Right atrium auricular region (tissue), 2 donors: Measurements from ENCODE around the gene ACTL8. TPM values are rescaled to one million over a fixed set of nuclear protein-coding genes. Genes with fewer than 3 reads are reported as not detected.

ENCODE experiments used
- DNase-seq: peaks from one replicate; pipeline ENCODE4 v3.0.0-alpha.2; 2019; ENCODE audit warnings: low spot score
- H3K27ac ChIP-seq, 2 donors: fragments of 200-600 bp; sonication (generic); 1 replicate in 1 of 2; 2 replicates in 1 of 2; pipeline ENCODE4 v1.5.1; 2016 to 2019
- H3K27me3 ChIP-seq, 2 donors: fragments of 200-600 bp; sonication (generic); one replicate each; pipeline versions ENCODE4 v1.5.1 to v1.6.0; 2017 to 2019
- H3K36me3 ChIP-seq: fragments of 200-600 bp; sonication (generic); one replicate; pipeline ENCODE4 v1.5.1; 2016
- H3K4me1 ChIP-seq, 2 donors: fragments of 200-600 bp; sonication (generic); one replicate each; pipeline versions ENCODE4 v1.5.1 to v1.6.0; 2017 to 2019
- H3K4me3 ChIP-seq, 2 donors: fragments of 200-600 bp; sonication (generic); 1 replicate in 1 of 2; 2 replicates in 1 of 2; pipeline ENCODE4 v1.5.1; 2017 to 2019; ENCODE audit warnings: mild to moderate bottlenecking in 1 of 2, moderate library complexity in 1 of 2
- H3K9me3 ChIP-seq, 2 donors: fragments of 200-600 bp; sonication (generic); one replicate each; pipeline ENCODE4 v1.5.1; 2019
- CTCF ChIP-seq, 2 donors: fragments of 200-600 bp; sonication (generic); IDR thresholded peaks; one replicate each; pipeline ENCODE4 v1.5.1; 2019; ENCODE audit warnings: antibody characterized with exemption in 2 of 2
- total RNA-seq, 2 donors: library from RNA; depleted of rRNA; stranded (reverse); fragments of >200 nt; gene quantifications; one replicate each; pipeline ENCODE4 v1.1.0, GENCODE V29; 2016

The ACTL8 gene
- total RNA-seq, 2 donors from 2014 or later = not detected

GRCh38 chr1:17772615-17773212, 17.6 kb downstream of the ACTL8 start:
- H3K36me3 ChIP-seq = no peaks in the 10 kb centered on the region
- no peak overlapping the region for H3K4me3 ChIP-seq
- no peaks in the 10 kb centered on the region for H3K27me3 ChIP-seq
- H3K9me3 ChIP-seq = no peaks in the 10 kb centered on the region
- DNase-seq = no peak
- no peak for TF ChIP-seq CTCF (IDR thresholded peaks at IDR 0.05)
- H3K27ac ChIP-seq = no peak overlapping the region
- no peaks in the 10 kb centered on the region for H3K4me1 ChIP-seq

GRCh38 chr1:17773591-17774326, 18.6 kb downstream of the ACTL8 start:
- H3K36me3 ChIP-seq = no peaks in the 10 kb centered on the region
- no peak for TF ChIP-seq CTCF (IDR thresholded peaks at IDR 0.05)
- H3K9me3 ChIP-seq = no peaks in the 10 kb centered on the region
- H3K27me3 ChIP-seq = no peaks in the 10 kb centered on the region
- no peaks in the 10 kb centered on the region for H3K4me1 ChIP-seq
- no peak for DNase-seq
- H3K4me3 ChIP-seq = no peak overlapping the region
- no peak overlapping the region for H3K27ac ChIP-seq

- Histone ChIP-seq H3K27ac (no peak overlapping the region), H3K36me3 (no peaks in the 10 kb centered on the region), H3K9me3 (no peaks in the 10 kb centered on the region), H3K27me3 (no peaks in the 10 kb centered on the region), H3K4me3 (no peak overlapping the region), H3K4me1 (no peaks in the 10 kb centered on the region)
- DNase-seq = no peak
- TF ChIP-seq CTCF (IDR thresholded peaks at IDR 0.05) = no peak
Measured at GRCh38 chr1:17774452-17774851, 19.3 kb downstream of the ACTL8 start.

- H3K36me3 ChIP-seq = no peaks in the 10 kb centered on the region
- H3K4me3 ChIP-seq = no peak overlapping the region
- no peak overlapping the region for H3K27ac ChIP-seq
- no peak for DNase-seq
- no peaks in the 10 kb centered on the region for H3K4me1 ChIP-seq
- H3K27me3 ChIP-seq = no peaks in the 10 kb centered on the region
- no peak for TF ChIP-seq CTCF (IDR thresholded peaks at IDR 0.05)
- no peaks in the 10 kb centered on the region for H3K9me3 ChIP-seq
Measured at GRCh38 chr1:17775796-17776195, 20.7 kb downstream of the ACTL8 start.

- no peaks in the 10 kb centered on the region for H3K4me1 ChIP-seq
- no peak overlapping the region for H3K4me3 ChIP-seq
- TF ChIP-seq CTCF (IDR thresholded peaks at IDR 0.05) = no peak
- no peak overlapping the region for H3K27ac ChIP-seq
- DNase-seq = no peak
- H3K9me3 ChIP-seq = no peaks in the 10 kb centered on the region
- no peaks in the 10 kb centered on the region for H3K36me3 ChIP-seq
- H3K27me3 ChIP-seq = no peaks in the 10 kb centered on the region
Measured at GRCh38 chr1:17776426-17776825, 21.3 kb downstream of the ACTL8 start.
